ENCODE data around the gene PTPRT.

DNA sequence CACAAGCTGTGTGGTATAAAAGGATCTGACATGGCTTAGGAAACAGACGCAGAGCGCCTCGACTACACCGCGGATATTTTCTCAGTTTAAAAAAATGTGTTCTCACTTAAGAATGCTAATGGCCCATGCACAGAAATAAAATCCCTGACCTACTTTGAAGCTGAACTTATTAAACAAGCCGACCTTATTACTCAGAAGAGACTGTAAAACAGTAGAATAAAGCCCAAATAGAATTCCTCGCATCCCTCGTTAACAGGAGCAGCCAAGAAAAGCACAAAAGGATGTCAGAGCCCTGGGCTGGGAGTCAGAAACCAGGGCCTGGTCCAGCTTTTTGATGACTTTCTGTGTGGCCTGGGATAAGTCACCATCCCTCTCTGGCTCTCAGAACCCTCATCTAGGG is 489.3 kb downstream of the PTPRT start:
- TF ChIP-seq, protein P1, sequence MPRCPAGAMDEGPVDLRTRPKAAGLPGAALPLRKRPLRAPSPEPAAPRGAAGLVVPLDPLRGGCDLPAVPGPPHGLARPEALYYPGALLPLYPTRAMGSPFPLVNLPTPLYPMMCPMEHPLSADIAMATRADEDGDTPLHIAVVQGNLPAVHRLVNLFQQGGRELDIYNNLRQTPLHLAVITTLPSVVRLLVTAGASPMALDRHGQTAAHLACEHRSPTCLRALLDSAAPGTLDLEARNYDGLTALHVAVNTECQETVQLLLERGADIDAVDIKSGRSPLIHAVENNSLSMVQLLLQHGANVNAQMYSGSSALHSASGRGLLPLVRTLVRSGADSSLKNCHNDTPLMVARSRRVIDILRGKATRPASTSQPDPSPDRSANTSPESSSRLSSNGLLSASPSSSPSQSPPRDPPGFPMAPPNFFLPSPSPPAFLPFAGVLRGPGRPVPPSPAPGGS (IDR thresholded peaks at IDR 0.05; ENCODE audit: borderline replicate concordance, insufficient read depth, low read depth, low read length, poor library complexity, severe bottlenecking), result no peak
- TF ChIP-seq, protein P2, sequence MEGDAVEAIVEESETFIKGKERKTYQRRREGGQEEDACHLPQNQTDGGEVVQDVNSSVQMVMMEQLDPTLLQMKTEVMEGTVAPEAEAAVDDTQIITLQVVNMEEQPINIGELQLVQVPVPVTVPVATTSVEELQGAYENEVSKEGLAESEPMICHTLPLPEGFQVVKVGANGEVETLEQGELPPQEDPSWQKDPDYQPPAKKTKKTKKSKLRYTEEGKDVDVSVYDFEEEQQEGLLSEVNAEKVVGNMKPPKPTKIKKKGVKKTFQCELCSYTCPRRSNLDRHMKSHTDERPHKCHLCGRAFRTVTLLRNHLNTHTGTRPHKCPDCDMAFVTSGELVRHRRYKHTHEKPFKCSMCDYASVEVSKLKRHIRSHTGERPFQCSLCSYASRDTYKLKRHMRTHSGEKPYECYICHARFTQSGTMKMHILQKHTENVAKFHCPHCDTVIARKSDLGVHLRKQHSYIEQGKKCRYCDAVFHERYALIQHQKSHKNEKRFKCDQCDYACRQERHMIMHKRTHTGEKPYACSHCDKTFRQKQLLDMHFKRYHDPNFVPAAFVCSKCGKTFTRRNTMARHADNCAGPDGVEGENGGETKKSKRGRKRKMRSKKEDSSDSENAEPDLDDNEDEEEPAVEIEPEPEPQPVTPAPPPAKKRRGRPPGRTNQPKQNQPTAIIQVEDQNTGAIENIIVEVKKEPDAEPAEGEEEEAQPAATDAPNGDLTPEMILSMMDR (IDR thresholded peaks at IDR 0.05 in 2 of 3, conservative IDR thresholded peaks at IDR 0.05 in 1 of 3; ENCODE audit: control insufficient read depth in 2 of 3, extremely low read depth in 1 of 3, insufficient read depth in 1 of 3, low read depth in 3 of 3, low read length in 3 of 3), result no peak
- TF ChIP-seq, protein P3, sequence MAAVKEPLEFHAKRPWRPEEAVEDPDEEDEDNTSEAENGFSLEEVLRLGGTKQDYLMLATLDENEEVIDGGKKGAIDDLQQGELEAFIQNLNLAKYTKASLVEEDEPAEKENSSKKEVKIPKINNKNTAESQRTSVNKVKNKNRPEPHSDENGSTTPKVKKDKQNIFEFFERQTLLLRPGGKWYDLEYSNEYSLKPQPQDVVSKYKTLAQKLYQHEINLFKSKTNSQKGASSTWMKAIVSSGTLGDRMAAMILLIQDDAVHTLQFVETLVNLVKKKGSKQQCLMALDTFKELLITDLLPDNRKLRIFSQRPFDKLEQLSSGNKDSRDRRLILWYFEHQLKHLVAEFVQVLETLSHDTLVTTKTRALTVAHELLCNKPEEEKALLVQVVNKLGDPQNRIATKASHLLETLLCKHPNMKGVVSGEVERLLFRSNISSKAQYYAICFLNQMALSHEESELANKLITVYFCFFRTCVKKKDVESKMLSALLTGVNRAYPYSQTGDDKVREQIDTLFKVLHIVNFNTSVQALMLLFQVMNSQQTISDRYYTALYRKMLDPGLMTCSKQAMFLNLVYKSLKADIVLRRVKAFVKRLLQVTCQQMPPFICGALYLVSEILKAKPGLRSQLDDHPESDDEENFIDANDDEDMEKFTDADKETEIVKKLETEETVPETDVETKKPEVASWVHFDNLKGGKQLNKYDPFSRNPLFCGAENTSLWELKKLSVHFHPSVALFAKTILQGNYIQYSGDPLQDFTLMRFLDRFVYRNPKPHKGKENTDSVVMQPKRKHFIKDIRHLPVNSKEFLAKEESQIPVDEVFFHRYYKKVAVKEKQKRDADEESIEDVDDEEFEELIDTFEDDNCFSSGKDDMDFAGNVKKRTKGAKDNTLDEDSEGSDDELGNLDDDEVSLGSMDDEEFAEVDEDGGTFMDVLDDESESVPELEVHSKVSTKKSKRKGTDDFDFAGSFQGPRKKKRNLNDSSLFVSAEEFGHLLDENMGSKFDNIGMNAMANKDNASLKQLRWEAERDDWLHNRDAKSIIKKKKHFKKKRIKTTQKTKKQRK (IDR thresholded peaks at IDR 0.05; ENCODE audit: low read depth, low read length), result no peak
- TF ChIP-seq EZH2 (IDR thresholded peaks at IDR 0.05; ENCODE audit: borderline replicate concordance, control insufficient read depth, low read depth, low read length) (no peak), NFYB (IDR thresholded peaks at IDR 0.05; ENCODE audit: insufficient read depth, low read depth, low read length) (no peak), NFIC (IDR thresholded peaks at IDR 0.05; ENCODE audit: low read depth, low read length) (no peak), POLR2AphosphoS5 (IDR thresholded peaks at IDR 0.05; ENCODE audit: low read length) (no peak), NR2C2 (IDR thresholded peaks at IDR 0.05; ENCODE audit: borderline replicate concordance, control insufficient read depth, insufficient read length, low read depth) (no peak), TCF7 (IDR thresholded peaks at IDR 0.05; ENCODE audit: borderline replicate concordance) (no peak), EP300 (IDR thresholded peaks at IDR 0.05; ENCODE audit: borderline replicate concordance in 1 of 2, control insufficient read depth in 1 of 2, low read depth in 2 of 2, low read length in 2 of 2) (no peak)
- TF ChIP-seq, protein P4, sequence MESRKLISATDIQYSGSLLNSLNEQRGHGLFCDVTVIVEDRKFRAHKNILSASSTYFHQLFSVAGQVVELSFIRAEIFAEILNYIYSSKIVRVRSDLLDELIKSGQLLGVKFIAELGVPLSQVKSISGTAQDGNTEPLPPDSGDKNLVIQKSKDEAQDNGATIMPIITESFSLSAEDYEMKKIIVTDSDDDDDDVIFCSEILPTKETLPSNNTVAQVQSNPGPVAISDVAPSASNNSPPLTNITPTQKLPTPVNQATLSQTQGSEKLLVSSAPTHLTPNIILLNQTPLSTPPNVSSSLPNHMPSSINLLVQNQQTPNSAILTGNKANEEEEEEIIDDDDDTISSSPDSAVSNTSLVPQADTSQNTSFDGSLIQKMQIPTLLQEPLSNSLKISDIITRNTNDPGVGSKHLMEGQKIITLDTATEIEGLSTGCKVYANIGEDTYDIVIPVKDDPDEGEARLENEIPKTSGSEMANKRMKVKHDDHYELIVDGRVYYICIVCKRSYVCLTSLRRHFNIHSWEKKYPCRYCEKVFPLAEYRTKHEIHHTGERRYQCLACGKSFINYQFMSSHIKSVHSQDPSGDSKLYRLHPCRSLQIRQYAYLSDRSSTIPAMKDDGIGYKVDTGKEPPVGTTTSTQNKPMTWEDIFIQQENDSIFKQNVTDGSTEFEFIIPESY (IDR thresholded peaks at IDR 0.05), result no peak
